DMS153 (cell line): ENCODE measurements around the gene CARD18.
"Not testable (repeated sequence)": the region's sequence is repeated elsewhere in the genome, so short reads cannot be mapped to it uniquely, and the experiment has no call there.

Experiments
- DNase-seq: peaks from one replicate; lab custom pipeline; 2025; lab: John Stamatoyannopoulos, UW

Gene CARD18

DNA sequence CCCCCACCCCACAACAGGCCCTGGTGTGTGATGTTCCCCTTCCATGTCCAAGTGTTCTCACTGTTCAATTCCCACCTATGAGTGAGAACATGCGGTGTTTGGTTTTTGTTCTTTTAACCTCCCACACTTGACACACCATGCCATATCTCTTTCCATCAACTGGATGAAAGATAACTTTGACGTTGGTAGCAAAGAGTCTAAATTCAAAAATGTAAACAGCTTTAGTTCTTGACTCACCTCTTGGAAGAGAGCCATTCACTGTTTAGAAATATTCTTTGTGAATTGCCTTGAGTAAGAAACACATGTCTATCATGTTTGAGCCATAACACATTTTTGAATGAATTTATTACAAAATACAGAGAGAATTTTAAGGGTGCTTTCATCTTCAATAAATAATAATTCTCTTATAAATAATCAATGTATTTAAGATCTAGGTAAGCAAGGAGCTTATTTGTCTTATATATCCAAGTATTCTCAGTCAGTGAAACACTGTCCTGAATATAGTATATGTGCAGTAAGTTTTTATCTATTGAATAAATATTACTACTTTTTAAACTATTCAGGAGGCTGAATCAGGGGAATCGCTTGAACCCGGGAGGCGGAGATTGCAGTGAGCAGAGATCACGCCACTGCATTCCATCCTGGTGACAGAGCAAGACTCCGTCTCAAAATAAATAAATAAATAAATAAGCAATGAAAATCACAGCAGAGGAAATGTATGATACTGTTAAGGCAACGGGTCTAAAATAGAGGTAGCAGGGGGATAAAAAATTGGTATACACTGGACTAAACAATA lies 6.7 kb downstream of the CARD18 start:
- no peak for DNase-seq

- no peak for DNase-seq
Measured at GRCh38 chr11:105130189-105130813, 9.3 kb downstream of the CARD18 start.

DNA sequence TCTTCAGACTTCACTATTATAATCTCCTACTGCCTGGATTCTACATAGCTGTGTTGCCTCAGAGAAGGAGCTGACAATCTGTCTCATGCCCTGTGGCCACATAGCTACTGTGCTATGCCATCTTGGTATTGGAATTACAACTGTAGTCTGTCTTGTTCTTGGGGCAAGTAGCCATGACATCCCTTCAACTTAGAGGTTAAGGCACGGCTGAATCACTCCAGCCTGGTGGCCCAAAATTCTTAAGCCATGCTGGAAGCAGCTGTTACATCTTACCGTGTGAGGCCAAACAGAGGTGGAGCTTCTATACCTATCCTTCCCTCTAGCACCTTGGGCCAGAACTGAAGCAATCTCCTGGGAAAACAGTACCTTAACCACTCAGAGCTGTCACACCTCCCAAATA lies 14.8 kb downstream of the CARD18 start:
- no peak for DNase-seq

DNA sequence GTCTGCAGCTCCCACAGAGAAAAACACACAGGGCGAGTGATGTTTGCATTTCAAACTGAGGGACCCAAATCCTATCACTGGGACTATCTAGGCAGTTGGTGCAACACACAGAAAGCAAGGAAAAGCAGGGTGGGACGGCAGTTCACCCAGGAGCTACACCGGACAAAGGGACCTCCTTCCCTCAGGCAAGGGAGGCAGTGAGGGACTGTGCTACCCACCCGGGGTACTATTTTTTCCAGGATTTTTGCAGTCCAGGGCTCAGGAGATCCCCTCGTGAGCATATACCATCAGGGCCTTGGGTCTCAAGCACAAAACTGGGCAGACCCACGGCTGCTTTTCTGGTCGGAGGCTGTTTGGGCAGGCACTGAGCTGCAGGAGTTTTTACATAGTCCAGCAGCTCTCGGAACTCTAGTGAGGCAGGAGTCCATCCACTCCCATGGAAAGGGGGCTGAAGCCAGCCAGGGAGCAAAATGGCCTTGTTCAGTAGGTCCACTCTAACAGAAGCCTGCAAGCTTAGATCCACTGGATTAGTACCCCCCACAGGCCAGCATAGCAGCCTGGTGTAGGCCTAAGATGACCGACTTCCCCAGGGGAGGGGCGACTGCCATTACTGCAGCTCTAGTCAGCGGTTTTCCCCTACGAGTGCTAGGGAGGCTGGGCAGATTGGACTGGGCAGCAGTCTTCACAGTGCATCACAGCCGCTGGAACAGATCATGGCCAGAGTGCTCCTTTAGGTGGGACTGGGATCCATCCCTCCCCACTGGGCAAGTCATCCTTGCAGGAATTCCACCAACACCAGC lies 28.2 kb downstream of the CARD18 start:
- DNase-seq = no peak

DNA sequence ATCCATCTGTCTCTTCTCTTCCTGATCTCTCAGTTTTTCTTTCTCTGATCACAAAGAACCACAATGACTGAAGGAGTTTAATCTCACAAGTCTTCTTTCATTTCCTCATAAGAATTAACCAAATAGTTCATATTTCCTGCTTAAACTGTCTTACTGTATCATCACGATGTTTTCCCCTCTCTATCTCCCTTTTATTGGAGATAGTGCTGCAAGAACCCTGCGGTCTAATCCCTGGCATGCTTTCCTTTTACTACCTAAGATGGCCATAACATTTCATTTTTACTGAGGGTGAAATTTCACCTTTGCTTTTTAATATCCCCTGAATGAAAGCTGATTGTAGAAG lies 28.9 kb downstream of the CARD18 start:
- DNase-seq = no peak

GRCh38 chr11:105109855-105110687 lies 29.5 kb downstream of the CARD18 start:
- no peak for DNase-seq

DNA sequence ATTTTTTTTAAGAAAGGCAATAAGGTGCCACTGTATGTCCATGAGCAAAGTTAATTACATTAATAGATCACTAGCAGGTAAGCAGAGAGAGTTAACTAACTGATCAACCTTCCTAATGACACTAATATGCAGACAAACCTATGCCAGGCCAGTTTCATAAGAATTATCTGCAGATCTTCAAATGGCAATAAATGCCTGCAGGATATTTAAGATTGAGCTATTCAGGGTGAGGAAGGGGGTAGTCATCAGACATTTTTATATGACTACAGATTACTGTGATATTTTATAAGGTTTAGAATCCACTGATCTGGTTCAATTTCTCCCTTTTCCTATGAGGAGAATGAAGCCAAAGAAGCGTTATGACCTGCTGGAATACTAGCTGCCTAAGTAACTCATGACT lies 30.2 kb downstream of the CARD18 start:
- no peak for DNase-seq

GRCh38 chr11:105108247-105108646 lies 31.3 kb downstream of the CARD18 start:
- DNase-seq = no peak

- not testable (repeated sequence) for DNase-seq
Measured at GRCh38 chr11:105107226-105107825, 32.2 kb downstream of the CARD18 start.

DNA sequence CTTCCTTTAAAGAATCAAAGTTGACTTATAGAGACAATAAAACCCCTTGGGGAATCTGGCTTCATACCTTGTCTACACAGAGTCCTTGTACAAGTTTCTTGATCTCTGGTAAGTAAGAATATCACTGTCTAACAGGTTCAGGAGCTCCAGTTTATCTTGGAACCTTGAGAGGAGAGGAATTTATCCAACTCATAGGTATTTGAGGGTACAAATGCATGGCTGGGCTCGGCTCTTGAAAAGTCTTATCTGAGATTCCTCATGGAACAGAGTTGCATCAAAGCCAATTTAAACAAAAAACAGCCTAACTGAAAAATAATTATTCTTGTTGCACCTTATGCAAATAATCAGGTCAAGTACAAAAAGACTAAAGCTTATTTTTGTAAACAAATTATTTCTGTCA lies 33.4 kb downstream of the CARD18 start:
- DNase-seq = no peak

DNA sequence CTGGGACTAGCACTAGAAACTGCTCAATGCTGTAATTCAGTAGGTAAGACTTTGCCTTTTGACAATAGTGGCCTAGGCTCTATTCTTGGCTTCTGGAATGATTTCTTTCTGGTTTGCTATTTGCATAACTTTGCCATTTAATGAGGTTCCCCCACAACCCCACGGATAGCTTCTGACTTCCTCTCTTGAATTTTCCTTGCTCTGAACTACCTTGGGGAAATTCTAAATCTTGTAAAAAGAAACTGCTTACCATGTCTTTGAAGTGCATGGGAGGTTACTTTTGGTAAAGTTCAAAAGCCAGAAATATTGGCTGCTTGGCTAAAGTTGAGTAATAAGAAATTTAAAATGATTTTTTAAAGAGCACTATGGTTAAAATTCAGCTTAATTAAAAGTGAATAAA lies 35.3 kb downstream of the CARD18 start:
- DNase-seq = no peak

- no peak for DNase-seq
Measured at GRCh38 chr11:105103336-105103735, 36.2 kb downstream of the CARD18 start.

- DNase-seq = not testable (repeated sequence)
Measured at GRCh38 chr11:105102079-105102581, 37.4 kb downstream of the CARD18 start.

DNA sequence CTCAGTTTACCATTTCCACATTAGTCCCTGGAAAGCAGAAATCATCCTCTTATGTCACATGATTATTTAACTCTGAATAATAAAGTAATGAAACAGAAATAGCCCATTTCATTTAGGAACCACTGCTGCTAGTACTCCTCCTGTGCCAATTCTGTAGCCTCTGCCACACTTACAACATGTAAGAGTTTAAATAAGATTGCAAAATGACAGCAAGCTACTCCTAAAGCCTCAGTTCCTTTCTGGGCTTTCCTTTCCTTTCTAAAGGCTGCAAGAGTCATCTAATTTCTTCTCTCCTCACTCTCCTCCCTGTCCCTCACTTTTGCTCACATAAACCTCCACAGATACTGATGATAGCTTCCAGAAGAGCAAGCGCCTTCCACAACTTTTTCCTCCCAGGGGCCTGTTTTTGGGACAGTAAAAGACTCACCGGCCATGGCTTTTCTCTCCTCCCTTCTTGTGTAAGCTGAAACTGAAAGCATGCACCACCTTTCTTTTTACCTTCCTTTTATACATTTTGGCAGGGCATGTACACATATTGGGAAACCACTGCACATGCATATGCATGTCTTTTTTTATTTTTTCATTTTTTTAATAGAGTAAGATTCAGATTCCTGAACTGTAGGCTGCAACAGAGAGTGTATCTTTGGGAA lies 38.5 kb downstream of the CARD18 start:
- no peak for DNase-seq

DNA sequence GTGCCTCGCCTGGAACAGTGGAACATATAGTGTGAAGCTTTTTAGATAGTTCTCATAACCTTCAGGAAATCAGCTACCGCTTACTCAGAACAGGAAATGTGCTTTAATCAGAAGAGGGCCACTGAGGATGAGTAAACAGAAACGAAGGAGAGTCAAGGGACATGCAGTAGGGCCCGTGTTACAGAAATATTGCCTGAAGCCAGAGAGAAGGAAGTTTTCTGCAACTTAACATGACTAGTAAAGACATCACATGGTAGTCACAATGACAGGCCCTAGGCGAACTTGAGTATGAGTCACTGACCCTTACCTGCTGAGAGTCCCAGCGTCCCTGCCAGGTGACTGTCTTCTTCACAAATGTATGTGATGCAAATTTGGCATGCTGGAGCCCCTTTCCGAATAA lies 39.4 kb downstream of the CARD18 start:
- peak; percentile 15 for DNase-seq

DNA sequence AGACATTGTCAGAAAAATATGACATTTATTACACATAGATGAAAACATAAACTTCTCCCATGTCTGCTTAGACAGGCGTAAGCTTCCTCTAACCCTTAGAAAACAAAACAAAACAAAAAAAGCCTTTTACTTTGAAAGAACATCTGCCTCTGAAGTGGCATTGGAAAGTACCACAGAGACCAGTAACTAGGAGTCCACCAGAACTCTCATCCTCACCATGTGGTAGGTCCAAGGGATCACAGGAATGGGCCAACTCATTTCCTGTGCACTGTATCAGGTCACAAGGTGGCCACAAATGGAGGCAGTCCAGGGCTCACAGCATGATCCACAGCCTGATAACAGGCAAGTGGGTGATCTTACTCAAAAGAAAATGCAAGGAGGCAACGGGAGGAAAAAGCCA lies 40.0 kb downstream of the CARD18 start:
- DNase-seq = not testable (repeated sequence)

DNA sequence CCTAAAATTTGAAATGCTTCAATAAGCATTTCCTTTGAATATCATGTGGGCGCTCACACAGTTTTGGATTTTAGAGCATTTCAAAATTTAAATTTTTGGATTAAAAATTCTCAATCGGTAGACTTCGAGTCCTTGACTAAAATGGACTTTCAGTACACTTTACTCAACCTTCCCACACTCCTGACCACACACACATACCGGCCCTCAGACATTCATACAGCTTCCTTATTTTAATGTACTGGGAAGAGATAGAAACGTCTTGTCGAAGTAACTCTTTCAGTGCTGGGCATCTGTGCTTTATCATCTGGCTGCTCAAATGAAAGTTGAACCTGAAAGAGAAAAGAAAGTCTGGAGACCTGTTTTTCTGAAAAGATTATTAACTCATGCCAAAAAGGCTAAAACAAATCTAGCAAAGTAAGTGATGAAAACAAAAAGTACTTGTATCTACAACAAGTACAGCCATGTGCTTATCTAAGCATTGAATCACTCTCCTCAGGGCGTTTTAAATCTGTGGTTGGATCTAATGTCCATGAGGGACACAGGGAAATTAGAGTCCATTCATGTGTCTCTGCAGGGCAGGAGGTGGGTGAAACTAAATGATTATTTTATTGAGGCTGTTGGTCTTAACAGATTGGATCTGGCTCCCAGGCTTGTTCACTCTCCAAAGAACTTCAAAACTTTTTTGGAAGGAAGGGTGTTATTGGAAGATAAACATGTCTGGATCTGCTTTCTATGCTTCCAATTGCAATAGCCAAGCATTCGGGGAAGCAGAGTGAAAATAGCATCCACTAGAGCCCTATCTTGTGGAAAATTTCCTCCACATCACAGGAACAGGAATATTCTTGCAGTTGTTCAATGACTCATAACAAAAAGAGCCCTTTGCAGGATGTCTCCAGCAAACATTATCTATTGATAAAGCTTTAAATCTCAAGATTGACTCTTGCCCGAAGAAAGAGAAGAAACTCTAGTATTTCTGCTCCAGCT lies 47.0 kb downstream of the CARD18 start:
- no peak for DNase-seq
